PC-3 (cell line): ENCODE measurements around the gene ATP13A5.

Source experiments
- CTCF ChIP-seq: fragments of 300-600 bp; sonication (generic); conservative IDR thresholded peaks from 2 replicates; pipeline ENCODE4 v1.5.1; 2017; ENCODE audit warnings: antibody characterized with exemption, low read depth, mild to moderate bottlenecking, low read length
- EZH2phosphoT487 ChIP-seq: fragments of 300-600 bp; sonication (generic); IDR thresholded peaks from 2 replicates; pipeline ENCODE4 v1.6.1; 2018; ENCODE audit warnings: mild to moderate bottlenecking, antibody characterized with exemption, low read length, borderline replicate concordance

GRCh38 chr3:193243571-193243970, 135.0 kb downstream of the ATP13A5 start:
- no peak for TF ChIP-seq CTCF
- TF ChIP-seq EZH2phosphoT487 = no peak
